Stimulated activated naive B cell treated with anti-CD40 and anti-IgM and Interleukin-4, amounts not matched to agents 10 μg/mL and 1 μg/mL and 100 μg/mL, for 72 hours (primary cell): ENCODE measurements around the gene KDM4C.

ENCODE experiments used
- ATAC-seq, 2 donors: fragments of 150-1000 bp; cut with Tn5 transposase; replicated peaks; 2 replicates each; pipeline ENCODE4 v1.10.0; 2021; ENCODE audit warnings: moderate library complexity in 1 of 2
- DNase-seq: peaks from one replicate; pipeline ENCODE4 v3.0.0; 2021
- H3K27ac Mint-ChIP-seq: one replicate; pipeline ENCODE4 v1.8.0; 2022; ENCODE audit warnings: mild to moderate bottlenecking, mixed read lengths
- H3K27me3 Mint-ChIP-seq, 2 donors: one replicate each; pipeline ENCODE4 v1.8.0; 2022; ENCODE audit warnings: mixed read lengths in 2 of 2
- H3K36me3 Mint-ChIP-seq, 2 donors: one replicate each; pipeline ENCODE4 v1.8.0; 2022; ENCODE audit warnings: mixed read lengths in 2 of 2, mild to moderate bottlenecking in 1 of 2
- H3K4me1 Mint-ChIP-seq, 2 donors: one replicate each; pipeline ENCODE4 v1.8.0; 2022; ENCODE audit warnings: mixed read lengths in 2 of 2, mild to moderate bottlenecking in 1 of 2
- H3K4me3 Mint-ChIP-seq, 2 donors: one replicate each; pipeline ENCODE4 v1.8.0; 2022; ENCODE audit warnings: mild to moderate bottlenecking in 2 of 2, mixed read lengths in 2 of 2, moderate library complexity in 1 of 2
- H3K9me3 Mint-ChIP-seq, 2 donors: one replicate each; pipeline ENCODE4 v1.8.0; 2022; ENCODE audit warnings: mixed read lengths in 2 of 2, mild to moderate bottlenecking in 1 of 2

The KDM4C gene

DNA sequence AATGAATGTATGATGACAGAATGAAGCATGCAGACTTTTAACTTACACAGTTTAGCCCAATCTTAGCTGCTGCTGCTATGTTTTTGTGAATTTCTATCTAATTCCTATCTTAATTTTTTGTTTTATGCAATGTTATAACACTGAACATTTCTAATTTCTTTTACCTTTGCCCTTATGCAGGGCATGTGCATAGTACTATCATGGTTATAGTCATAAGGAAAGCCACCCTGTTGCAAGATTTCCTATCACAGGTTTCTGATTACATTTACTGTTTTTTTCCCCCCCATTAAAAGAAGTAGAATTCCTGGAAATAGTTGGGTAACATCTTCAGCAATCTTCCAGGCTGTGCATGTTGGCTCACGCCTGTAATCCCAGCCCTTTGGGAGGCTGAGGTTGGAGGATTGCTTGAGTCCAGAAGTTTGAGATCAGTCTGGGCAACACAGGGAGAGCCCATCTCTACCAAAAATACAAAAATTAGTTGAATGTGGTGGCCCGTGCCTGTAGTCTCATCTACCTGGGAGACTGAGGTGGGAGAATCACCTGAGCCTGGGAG is 164.4 kb downstream of the KDM4C start:
- H3K36me3 Mint-ChIP-seq = peaks cover 42 to 53% of the 10 kb centered on the region in 2 donors
- H3K27ac Mint-ChIP-seq = no peak overlapping the region

DNA sequence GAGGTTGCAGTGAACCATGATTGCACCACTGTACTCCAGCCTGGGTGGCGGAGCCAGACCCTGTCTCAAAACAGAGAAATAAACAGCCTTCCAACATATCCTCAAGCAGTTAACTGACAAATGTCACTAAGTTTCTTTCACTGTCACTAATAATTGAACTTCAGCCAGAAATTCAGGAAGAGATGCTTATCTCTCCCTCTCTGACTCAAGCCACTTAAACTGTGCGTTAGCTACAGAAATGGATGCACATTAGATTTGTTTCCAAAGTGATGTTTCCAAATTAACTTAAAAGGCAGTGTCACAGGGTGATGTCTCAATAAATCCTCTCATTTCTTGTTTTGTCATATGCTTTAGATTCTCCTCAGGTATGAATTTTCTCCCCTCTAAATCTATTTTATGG is 164.9 kb downstream of the KDM4C start:
- H3K4me1 Mint-ChIP-seq = peaks cover 29 to 54% of the 10 kb centered on the region in 2 donors

More for the DNA sequence above, 164.4 kb downstream of the KDM4C start:
- DNase-seq (no peak), ATAC-seq (no peak)
- Mint-ChIP-seq H3K27me3 (no peaks in the 10 kb centered on the region), H3K4me1 (peaks cover 32 to 56% of the 10 kb centered on the region in 2 donors), H3K4me3 (no peak overlapping the region), H3K9me3 (peaks cover 0 to 1% of the 10 kb centered on the region in 2 donors)

DNA sequence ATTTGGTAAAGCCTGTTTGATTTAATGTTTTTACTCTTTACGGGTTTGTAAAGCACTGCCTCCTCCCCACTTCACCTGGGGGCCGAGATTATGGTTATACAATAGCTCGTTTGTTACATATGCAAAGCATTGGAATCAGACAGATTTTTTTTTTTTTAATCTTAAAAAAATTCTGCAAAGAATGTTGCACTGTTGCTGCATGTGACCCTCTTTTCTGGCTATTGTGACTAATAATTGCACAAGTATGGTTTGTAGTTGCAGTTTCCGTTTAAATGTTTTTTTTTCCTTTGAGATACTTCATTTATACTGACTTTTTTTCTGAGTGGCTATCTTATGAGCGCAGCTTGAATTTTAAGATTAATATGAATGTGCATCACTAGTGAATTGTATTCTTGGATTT is 165.3 kb downstream of the KDM4C start:
- peaks cover 31 to 56% of the 10 kb centered on the region in 2 donors for H3K4me1 Mint-ChIP-seq
- ATAC-seq = no peak
- H3K4me3 Mint-ChIP-seq = no peak overlapping the region
- H3K9me3 Mint-ChIP-seq = peaks cover 0 to 1% of the 10 kb centered on the region in 2 donors
- H3K27me3 Mint-ChIP-seq = no peaks in the 10 kb centered on the region
- H3K36me3 Mint-ChIP-seq = peaks cover 38 to 53% of the 10 kb centered on the region in 2 donors
- DNase-seq = no peak
- H3K27ac Mint-ChIP-seq = no peak overlapping the region

More for the DNA sequence above, 164.9 kb downstream of the KDM4C start:
- Mint-ChIP-seq H3K9me3 (peaks cover 0 to 1% of the 10 kb centered on the region in 2 donors), H3K4me3 (no peak overlapping the region), H3K36me3 (peaks cover 40 to 50% of the 10 kb centered on the region in 2 donors), H3K27ac (no peak overlapping the region), H3K27me3 (no peaks in the 10 kb centered on the region)
- ATAC-seq (no peak), DNase-seq (no peak)

DNA sequence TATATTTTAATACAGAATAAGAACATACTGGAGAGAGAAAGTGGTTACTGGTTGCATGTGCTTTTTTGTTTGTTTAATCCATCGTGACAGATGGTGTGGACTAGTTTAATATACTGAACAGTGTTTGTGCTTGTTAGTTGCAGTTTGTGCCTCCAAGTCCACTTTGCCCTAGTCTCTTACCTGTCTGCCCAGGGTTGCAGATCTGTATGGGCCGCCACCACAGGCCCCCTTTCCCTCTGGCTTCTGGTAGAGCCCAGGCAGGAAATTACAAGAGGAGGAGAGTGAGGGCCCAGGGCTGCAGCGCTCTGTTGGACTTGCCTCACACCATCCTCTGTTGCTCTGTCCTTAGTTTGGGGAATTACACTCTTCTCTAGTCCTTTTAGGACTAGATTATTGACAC is 166.4 kb downstream of the KDM4C start:
- no peak overlapping the region for H3K4me3 Mint-ChIP-seq
- no peak for ATAC-seq

DNA sequence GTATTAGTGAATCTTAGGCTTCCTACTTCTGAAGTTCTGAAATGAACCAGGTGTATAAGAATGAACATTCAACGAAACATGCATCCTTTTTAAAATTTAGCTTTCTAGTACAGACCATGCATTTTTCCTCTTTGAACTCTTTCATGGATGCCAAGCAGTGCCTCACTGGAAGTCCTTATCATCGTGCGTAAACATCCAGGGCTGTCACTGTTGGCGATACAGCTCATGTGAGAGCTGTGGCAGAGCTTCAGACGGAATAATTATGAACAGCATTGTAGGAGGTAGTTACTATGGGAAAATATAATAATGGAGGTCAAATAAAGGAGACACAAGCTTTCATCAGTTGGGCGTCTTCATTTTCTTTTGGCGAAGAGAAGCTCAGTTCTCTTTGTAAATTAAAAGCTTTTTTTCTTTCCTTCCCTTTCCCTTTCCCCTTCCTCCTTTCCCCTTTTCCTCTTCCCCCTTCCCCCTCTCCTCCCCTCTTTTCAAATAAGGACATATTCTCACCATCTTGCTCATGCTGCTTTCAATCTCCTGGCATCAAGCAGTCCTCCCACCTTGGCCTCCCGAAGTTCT is 167.3 kb downstream of the KDM4C start:
- Mint-ChIP-seq H3K9me3 (no peaks in the 10 kb centered on the region), H3K36me3 (peaks cover 31 to 45% of the 10 kb centered on the region in 2 donors), H3K27ac (no peak overlapping the region), H3K4me1 (peaks cover 27 to 53% of the 10 kb centered on the region in 2 donors), H3K27me3 (no peaks in the 10 kb centered on the region), H3K4me3 (no peak overlapping the region)
- DNase-seq = no peak
- ATAC-seq = no peak

More for the DNA sequence above, 166.4 kb downstream of the KDM4C start:
- peaks cover 0 to under 1% of the 10 kb centered on the region in 2 donors for H3K9me3 Mint-ChIP-seq
- DNase-seq = no peak
- H3K27me3 Mint-ChIP-seq = no peaks in the 10 kb centered on the region
- peaks cover 31 to 54% of the 10 kb centered on the region in 2 donors for H3K4me1 Mint-ChIP-seq
- H3K27ac Mint-ChIP-seq = no peak overlapping the region
- peaks cover 34 to 52% of the 10 kb centered on the region in 2 donors for H3K36me3 Mint-ChIP-seq

DNA sequence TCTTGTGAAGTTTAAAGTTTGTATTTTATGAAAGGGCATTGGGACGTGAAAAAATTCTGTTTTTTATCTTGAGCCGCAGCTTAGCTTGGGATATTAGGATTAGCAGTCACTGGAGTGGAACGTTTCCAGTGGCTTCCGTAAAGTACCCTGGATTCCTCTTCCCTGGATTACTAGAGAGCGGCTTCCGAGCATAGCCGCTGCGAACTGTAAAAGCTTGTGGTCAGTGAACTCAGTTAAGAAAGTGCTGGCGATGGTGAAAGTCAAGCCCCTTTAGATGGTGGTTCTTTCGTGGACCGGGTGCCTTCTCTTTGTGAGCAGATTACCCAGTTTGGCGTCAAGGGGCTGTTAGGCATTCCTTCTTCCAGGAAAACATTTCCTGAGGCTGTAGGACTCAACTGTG is 168.1 kb downstream of the KDM4C start:
- Mint-ChIP-seq H3K36me3 (peaks cover 32 to 44% of the 10 kb centered on the region in 2 donors), H3K4me3 (no peak overlapping the region), H3K9me3 (no peaks in the 10 kb centered on the region), H3K27ac (no peak overlapping the region), H3K4me1 (peaks cover 27 to 46% of the 10 kb centered on the region in 2 donors), H3K27me3 (no peaks in the 10 kb centered on the region)
- no peak for DNase-seq
- ATAC-seq = no peak

DNA sequence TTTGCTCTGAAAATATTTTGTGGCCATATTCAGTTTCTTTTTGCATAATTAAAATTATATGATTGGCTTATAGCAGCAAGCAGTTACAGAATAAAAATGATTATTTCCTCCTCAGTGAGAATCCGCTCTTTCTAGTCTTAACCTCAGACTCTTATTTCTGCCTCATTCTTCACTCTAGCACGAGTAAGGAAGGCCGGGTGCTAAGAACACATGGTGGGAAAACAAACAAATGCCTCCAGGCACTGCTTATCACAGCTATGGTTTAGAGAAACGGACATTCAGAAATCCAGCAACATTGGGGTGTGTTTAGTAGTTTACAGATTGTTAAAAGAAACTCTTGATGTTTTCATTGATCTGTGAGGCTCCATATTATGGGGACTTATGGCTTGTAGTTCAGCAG is 168.7 kb downstream of the KDM4C start:
- Mint-ChIP-seq H3K36me3 (peaks cover 28 to 38% of the 10 kb centered on the region in 2 donors), H3K4me1 (peaks cover 25 to 40% of the 10 kb centered on the region in 2 donors), H3K9me3 (no peaks in the 10 kb centered on the region)

DNA sequence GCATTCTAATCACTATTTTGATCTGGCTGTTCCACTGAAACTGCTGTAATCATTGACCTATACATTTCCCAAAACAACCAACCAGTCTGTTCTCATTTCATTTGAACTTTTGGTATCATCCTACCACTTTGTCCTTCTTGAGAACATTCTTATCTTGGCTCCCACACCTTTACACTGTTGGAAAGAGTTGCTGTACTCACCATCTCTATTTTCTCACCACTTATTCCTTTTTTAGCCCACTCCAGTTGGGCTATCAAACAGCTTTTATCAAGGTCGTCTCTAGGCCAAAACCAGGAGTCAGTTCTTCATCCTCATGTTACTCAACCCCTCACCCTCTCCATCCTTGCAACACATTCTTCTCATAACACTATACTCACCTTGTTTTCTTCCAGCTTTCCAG is 170.1 kb downstream of the KDM4C start:
- no peak for DNase-seq
- Mint-ChIP-seq H3K27ac (peak overlapping the region; percentile 9), H3K4me1 (peaks cover 30 to 48% of the 10 kb centered on the region in 2 donors), H3K27me3 (no peaks in the 10 kb centered on the region), H3K36me3 (peaks cover 21 to 38% of the 10 kb centered on the region in 2 donors), H3K9me3 (no peaks in the 10 kb centered on the region), H3K4me3 (no peak overlapping the region)
- ATAC-seq = no peak

More for the DNA sequence above, 168.7 kb downstream of the KDM4C start:
- Mint-ChIP-seq H3K27ac (peak overlapping the region; percentile 11), H3K4me3 (no peak overlapping the region), H3K27me3 (no peaks in the 10 kb centered on the region)
- DNase-seq = no peak
- ATAC-seq = no peak

DNA sequence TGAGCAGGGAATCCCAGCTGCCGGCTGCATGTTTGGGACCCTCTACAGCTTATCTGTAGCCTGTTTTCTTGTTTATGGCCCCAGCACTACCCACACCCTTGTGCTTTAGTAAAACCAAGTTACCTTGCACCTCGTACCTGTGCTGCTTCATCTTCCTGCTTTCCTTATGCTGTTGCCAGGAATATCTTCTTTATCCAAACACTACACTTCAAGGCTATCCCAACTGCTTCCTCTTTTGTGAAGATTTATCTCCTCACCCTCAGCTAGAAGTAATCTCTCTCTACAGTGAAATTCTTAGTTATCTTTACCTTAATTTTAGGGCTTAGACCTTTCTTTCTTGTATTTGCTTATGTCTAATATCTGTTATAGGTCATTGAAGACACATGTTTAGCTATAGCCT is 171.1 kb downstream of the KDM4C start:
- ATAC-seq (no peak), DNase-seq (no peak)
- H3K27ac Mint-ChIP-seq = no peak overlapping the region
- no peaks in the 10 kb centered on the region for H3K27me3 Mint-ChIP-seq
- peaks cover 27 to 49% of the 10 kb centered on the region in 2 donors for H3K4me1 Mint-ChIP-seq
- peaks cover 0 to 1% of the 10 kb centered on the region in 2 donors for H3K9me3 Mint-ChIP-seq
- H3K36me3 Mint-ChIP-seq = peaks cover 19 to 36% of the 10 kb centered on the region in 2 donors
- H3K4me3 Mint-ChIP-seq = no peak overlapping the region

DNA sequence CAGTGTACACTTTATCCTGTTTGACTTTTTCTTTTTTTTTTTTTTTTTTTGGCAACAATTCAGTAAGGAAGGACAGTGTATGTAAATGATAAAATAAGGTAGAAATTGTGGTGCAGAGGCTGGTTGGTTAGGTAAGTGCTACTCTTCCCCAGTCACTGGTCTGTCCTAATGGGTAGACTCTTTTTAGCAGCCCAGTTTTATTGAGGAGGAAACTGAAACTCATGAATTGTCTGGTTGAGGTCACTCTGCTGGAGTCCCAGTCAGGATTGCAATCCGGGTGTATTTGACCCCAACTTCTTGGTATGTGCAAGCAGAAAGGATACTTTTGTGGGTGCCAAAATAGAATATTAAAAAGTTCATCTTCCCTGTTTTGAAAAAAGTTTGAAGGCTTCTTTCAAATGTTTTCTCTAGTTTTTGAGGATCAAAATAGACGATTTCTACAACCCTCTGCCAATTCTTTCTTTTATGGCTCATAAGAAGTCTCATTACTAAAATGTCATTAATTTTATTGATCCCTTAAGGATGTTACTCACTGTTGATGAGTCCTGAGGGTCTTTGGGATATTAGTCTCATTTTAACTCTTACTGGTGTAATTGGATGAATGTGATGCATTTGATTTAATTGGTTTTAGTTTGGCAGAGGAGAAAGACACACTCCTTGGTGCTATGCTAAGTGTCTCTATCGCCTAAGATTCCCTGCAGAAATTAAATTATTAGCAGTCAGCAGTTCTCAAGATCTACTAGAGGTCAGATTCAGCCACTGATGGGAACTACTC is 171.9 kb downstream of the KDM4C start:
- H3K4me3 Mint-ChIP-seq = no peak overlapping the region
- DNase-seq = no peak
- peaks cover 27 to 49% of the 10 kb centered on the region in 2 donors for H3K4me1 Mint-ChIP-seq
- peaks cover 17 to 31% of the 10 kb centered on the region in 2 donors for H3K36me3 Mint-ChIP-seq
- no peak for ATAC-seq
- no peaks in the 10 kb centered on the region for H3K27me3 Mint-ChIP-seq
- H3K9me3 Mint-ChIP-seq = peaks cover 0 to 1% of the 10 kb centered on the region in 2 donors
- H3K27ac Mint-ChIP-seq = no peak overlapping the region

DNA sequence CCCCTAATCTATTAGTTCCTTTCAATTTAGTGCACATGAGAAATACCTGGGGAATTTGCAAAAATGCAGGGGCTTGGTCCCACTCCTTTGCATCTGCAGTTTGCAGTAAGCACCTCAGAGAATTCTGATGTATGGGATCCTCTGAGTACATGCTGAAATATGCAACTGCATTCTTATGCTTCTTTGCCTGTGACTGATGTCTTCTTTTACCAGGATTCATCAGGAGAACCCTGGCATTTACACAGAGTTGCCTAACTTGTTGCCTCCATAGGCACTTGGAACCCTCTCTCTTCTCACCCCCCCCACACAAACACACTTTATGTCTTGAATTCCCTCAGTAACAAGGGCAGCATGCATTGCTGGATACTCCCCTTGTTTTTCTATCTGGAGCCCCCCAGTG is 173.1 kb downstream of the KDM4C start:
- Mint-ChIP-seq H3K4me1 (peaks cover 27 to 46% of the 10 kb centered on the region in 2 donors), H3K36me3 (peaks cover 15 to 29% of the 10 kb centered on the region in 2 donors), H3K4me3 (no peak overlapping the region), H3K9me3 (peaks cover 0 to 1% of the 10 kb centered on the region in 2 donors), H3K27me3 (no peaks in the 10 kb centered on the region), H3K27ac (no peak overlapping the region)
- ATAC-seq = no peak
- no peak for DNase-seq

DNA sequence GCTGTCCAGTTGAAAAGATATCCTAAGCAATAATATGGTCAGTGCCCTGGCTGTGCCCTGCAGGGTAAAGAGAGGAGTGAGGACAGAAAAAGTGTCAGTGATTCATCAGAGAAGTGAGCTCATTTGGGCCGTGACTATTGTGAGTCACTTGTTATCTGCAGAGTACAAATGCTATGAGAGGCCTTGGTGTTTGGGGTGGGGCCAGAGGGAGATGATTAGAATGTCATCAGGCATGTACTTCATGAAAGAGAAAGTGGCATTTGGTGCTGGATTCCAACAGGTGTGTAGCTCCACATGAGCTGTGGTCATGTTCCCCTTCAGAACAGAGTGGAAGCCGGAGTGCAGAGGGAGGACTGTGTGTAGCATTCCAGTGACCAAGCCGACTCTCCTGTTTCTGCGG is 174.1 kb downstream of the KDM4C start:
- peak in 1 of 2 donors; percentile 99 for ATAC-seq
- no peaks in the 10 kb centered on the region for H3K27me3 Mint-ChIP-seq
- DNase-seq = peak; percentile 19
- peaks cover 31 to 52% of the 10 kb centered on the region in 2 donors for H3K4me1 Mint-ChIP-seq
- H3K9me3 Mint-ChIP-seq = peaks cover 0 to 1% of the 10 kb centered on the region in 2 donors
- no peak overlapping the region for H3K4me3 Mint-ChIP-seq
- H3K27ac Mint-ChIP-seq = no peak overlapping the region
- H3K36me3 Mint-ChIP-seq = peaks cover 15 to 25% of the 10 kb centered on the region in 2 donors

DNA sequence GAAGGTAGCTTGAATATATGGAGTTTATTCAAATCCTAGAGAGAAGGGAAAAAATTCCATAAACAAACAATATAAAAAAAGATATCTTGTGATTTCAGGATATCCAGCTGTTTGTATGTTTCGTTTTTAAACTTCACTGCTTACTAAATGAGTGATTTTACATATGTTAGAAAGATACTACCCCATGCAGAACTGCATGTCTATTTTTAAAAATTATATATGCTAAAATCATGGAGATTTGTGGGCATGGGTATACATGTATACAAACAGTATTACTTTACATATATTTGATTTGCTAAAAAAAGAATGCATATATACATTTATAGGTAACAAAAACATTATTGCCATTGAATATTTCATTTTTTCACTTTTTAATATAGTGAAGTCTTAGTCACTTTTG is 178.3 kb downstream of the KDM4C start:
- H3K27ac Mint-ChIP-seq = no peak overlapping the region
- ATAC-seq = no peak
- H3K36me3 Mint-ChIP-seq = peaks cover 6 to 35% of the 10 kb centered on the region in 2 donors
- no peak overlapping the region for H3K4me3 Mint-ChIP-seq
- H3K9me3 Mint-ChIP-seq = peaks cover 0 to 1% of the 10 kb centered on the region in 2 donors
- peaks cover 23 to 39% of the 10 kb centered on the region in 2 donors for H3K4me1 Mint-ChIP-seq
- H3K27me3 Mint-ChIP-seq = no peaks in the 10 kb centered on the region
- no peak for DNase-seq

DNA sequence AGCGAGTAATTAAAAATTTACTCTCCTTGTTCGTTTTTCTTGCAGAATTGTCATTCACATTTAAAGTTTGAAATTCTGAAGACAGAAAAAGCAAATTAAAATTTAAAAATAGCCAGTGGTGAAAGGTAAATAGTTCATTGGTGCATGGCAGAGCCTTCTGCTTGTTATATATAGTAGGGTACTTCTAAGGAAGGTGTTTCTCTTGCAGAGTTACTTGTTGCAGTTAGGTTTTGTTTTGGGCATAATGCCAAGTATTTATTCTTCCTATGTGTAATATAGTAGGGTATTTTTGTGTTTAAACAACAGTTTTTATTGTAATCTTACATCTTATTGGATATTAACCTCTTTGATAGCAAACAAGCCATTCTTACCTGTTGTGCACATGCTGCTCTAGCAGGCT is 179.4 kb downstream of the KDM4C start:
- no peak overlapping the region for H3K4me3 Mint-ChIP-seq
- H3K36me3 Mint-ChIP-seq = peaks cover 10 to 39% of the 10 kb centered on the region in 2 donors
- H3K27ac Mint-ChIP-seq = no peak overlapping the region

More for the DNA sequence above, 179.4 kb downstream of the KDM4C start:
- H3K27me3 Mint-ChIP-seq = no peaks in the 10 kb centered on the region
- DNase-seq (no peak), ATAC-seq (no peak)
- H3K9me3 Mint-ChIP-seq = peaks cover 0 to 1% of the 10 kb centered on the region in 2 donors
- H3K4me1 Mint-ChIP-seq = peaks cover 18 to 37% of the 10 kb centered on the region in 2 donors
